ENCODE results near the gene IL1RL2. TPM values are rescaled to one million over a fixed set of nuclear protein-coding genes. Genes with fewer than 3 reads are reported as not detected.

The IL1RL2 gene
- total RNA-seq, 2 donors from 2014 or later, result 0.75 TPM; not detected in 1

DNA sequence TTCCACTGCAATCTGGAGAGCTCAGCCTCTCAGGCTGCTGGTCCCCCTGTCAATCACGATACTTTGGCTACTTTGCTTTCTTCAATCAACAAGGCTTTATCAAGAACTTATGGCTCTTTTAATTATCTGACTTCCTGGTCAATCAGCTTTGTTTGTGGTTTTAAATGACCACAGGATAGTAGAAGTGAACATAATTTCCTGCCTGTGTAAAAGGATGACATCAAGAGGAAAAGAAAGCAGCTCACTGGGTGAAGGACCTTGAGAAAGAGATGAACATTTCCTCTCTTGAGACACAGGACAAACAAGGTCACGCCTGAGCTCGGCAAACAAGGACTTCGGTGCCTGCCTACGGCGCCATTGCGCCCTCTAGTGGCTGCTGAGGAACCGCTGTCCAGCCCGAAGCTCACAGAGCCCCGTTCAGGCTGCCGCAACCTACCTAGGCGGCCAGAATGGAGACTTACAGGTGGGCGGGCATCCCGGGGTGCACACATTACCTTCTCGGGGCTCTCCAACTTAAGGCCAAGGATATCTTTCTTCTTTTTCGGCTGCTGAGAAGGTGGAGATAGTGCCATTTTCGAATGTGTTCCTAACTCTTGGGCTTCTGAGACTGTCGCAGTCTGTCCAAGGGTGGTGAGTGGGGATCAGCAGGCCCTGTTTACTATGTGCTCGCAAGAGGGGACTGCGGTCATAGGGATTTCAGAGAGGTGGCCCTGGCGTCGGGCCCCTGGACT, 54.0 kb downstream of the IL1RL2 start:
- DNase-seq (ENCODE audit: low spot score in 2 of 2) (peak; percentile 88 to 92), ATAC-seq (peak; percentile 78 to 95)
- Mint-ChIP-seq H3K9me3 (peaks cover 3 to 10% of the 10 kb centered on the region in 2 donors), H3K36me3 (peaks cover 4 to 11% of the 10 kb centered on the region in 2 donors), H3K27ac (peak overlapping the region in 1 of 2 donors; percentile 84)

DNA sequence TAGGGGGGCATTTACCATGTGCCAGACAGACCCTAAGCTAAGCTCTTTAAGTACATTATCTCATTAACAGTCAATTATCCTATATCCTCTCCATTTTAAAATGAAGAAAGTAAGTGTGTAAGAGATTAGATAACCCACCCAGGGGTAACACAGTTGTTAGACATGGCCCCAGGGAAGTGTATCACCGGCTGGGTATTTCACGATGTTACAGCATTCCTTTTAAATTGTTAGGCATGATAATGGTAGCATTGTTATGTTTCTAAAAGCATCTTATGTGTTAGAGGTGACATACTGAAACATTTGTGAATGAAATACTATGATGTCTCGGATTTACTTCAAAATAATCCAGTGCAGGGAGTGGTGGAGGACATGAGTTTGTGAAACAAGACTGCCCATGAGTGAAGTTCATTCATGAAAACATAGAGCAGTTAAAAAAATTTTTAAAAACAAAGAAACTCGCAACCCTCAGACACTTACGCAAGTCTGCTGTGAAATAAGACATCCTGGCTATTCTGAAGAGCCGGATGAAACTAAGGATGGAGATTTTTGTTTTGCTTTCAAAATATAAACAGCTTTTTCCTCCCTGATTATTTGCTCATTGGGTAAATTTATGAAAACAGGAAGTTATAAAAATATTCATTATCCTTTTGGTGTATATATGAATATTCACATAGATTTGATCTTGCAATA, 54.9 kb downstream of the IL1RL2 start:
- Mint-ChIP-seq H3K9me3 (peaks cover 3 to 10% of the 10 kb centered on the region in 2 donors), H3K27ac (no peak overlapping the region), H3K36me3 (peaks cover 4 to 11% of the 10 kb centered on the region in 2 donors)
- DNase-seq (ENCODE audit: low spot score in 2 of 2) (no peak), ATAC-seq (no peak)

DNA sequence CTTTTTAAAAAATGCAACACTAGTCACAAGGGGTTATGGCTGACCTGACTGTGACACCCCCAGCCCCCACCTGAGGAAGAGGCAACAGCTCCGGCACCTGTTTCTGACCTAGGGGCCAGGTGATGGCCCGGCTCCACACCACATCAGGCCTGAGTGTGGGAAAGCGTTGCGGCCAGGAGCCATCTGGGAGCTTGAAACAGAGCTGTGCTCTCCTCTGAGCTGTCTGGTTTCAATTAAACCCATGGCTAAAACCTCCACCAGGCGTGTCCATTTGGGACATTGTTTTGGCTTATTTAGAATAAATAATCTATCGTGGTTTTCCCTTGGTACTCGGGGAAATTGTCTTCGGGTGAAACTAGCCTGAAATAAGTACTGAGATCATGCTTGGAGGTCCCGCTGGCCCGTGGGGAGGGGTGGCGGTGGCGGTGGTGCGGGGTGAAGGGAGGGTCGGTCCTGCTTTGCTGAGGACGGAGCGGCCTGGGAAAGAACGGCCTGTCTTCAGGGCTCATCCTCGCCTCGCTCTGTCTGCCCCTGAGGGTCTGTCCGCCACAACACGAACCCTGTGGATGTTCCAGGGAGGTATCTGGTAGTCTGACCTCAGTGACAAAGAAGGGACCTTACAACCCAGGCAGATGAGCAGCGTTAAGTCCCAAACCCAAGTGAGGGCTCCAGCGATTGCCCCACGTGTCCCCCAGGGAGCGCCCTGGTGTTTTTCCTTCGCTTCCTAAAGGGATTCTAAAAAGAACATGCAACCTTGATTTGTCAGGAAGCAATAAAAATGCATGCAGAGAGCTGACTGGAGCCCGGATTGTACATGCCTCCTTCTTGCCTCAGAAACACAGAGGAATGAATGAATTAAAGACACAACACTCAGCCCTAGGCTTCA, 58.7 kb downstream of the IL1RL2 start:
- H3K27ac Mint-ChIP-seq, result no peak overlapping the region
- no peak for DNase-seq (ENCODE audit: low spot score in 2 of 2)
- ATAC-seq, result no peak
- H3K36me3 Mint-ChIP-seq, result peaks cover 0 to 4% of the 10 kb centered on the region in 2 donors
- H3K9me3 Mint-ChIP-seq, result no peaks in the 10 kb centered on the region

- H3K27ac Mint-ChIP-seq, result peak overlapping the region in 1 of 2 donors; percentile 91
- peaks cover 0 to 6% of the 10 kb centered on the region in 2 donors for H3K36me3 Mint-ChIP-seq
- ATAC-seq (no peak), DNase-seq (ENCODE audit: low spot score in 2 of 2) (no peak)
- H3K9me3 Mint-ChIP-seq, result no peaks in the 10 kb centered on the region
Measured at GRCh38 chr2:102250278-102250821, 63.5 kb downstream of the IL1RL2 start.

GRCh38 chr2:102251042-102251848, 64.4 kb downstream of the IL1RL2 start:
- peaks cover 0 to 8% of the 10 kb centered on the region in 2 donors for H3K36me3 Mint-ChIP-seq
- ATAC-seq, result peak; percentile 38 to 72
- H3K9me3 Mint-ChIP-seq, result peaks cover 0 to 1% of the 10 kb centered on the region in 2 donors

GRCh38 chr2:102251849-102252203, 65.0 kb downstream of the IL1RL2 start:
- DNase-seq (ENCODE audit: low spot score in 2 of 2) (no peak), ATAC-seq (no peak)
- Mint-ChIP-seq H3K9me3 (peaks cover 0 to 4% of the 10 kb centered on the region in 2 donors), H3K27ac (peak overlapping the region; percentile 77 to 92), H3K36me3 (peaks cover 0 to 12% of the 10 kb centered on the region in 2 donors)

More at GRCh38 chr2:102251042-102251848, 64.4 kb downstream of the IL1RL2 start:
- peak in 1 of 2 donors; percentile 69 for DNase-seq (ENCODE audit: low spot score in 2 of 2)
- peak overlapping the region; percentile 84 to 91 for H3K27ac Mint-ChIP-seq

- peaks cover 0 to 12% of the 10 kb centered on the region in 2 donors for H3K36me3 Mint-ChIP-seq
- DNase-seq (ENCODE audit: low spot score in 2 of 2) (no peak), ATAC-seq (no peak)
- H3K27ac Mint-ChIP-seq, result peak overlapping the region; percentile 77 to 92
- H3K9me3 Mint-ChIP-seq, result peaks cover 0 to 4% of the 10 kb centered on the region in 2 donors
Measured at GRCh38 chr2:102252236-102252635, 65.4 kb downstream of the IL1RL2 start.

- peak overlapping the region; percentile 77 to 92 for H3K27ac Mint-ChIP-seq
- DNase-seq (ENCODE audit: low spot score in 2 of 2) (peak in 1 of 2 donors; percentile 38), ATAC-seq (peak; percentile 43 to 85)
- H3K36me3 Mint-ChIP-seq, result peaks cover 0 to 22% of the 10 kb centered on the region in 2 donors
- peaks cover 0 to 4% of the 10 kb centered on the region in 2 donors for H3K9me3 Mint-ChIP-seq
Measured at GRCh38 chr2:102253140-102253752, 66.4 kb downstream of the IL1RL2 start.

DNA sequence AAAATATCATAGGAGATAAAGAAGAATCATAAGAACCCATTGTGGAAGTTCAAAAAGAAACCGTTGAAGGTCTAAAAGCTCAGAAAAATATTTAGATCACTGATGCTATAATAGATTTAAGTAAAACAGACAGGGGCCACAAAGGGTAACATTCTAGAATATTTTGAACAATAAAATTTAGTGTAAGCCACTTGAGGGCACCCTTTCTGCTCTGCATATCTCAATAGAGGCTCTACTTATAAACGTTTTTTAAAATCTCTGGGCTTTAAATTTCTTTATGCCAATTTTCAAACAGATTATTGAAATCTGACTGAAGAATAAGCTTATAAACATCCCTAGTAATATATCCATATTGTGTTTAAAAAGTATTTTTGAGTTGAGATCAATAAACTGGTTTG, 66.9 kb downstream of the IL1RL2 start:
- ATAC-seq (no peak), DNase-seq (ENCODE audit: low spot score in 2 of 2) (no peak)
- Mint-ChIP-seq H3K9me3 (peaks cover 0 to 8% of the 10 kb centered on the region in 2 donors), H3K27ac (peak overlapping the region; percentile 77 to 92), H3K36me3 (peaks cover 0 to 26% of the 10 kb centered on the region in 2 donors)

- no peak for DNase-seq (ENCODE audit: low spot score in 2 of 2)
- no peak for ATAC-seq
- peaks cover 0 to 8% of the 10 kb centered on the region in 2 donors for H3K9me3 Mint-ChIP-seq
- H3K27ac Mint-ChIP-seq, result peak overlapping the region; percentile 92 to 99
- peaks cover 0 to 35% of the 10 kb centered on the region in 2 donors for H3K36me3 Mint-ChIP-seq
Measured at GRCh38 chr2:102256276-102256675, 69.5 kb downstream of the IL1RL2 start.

DNA sequence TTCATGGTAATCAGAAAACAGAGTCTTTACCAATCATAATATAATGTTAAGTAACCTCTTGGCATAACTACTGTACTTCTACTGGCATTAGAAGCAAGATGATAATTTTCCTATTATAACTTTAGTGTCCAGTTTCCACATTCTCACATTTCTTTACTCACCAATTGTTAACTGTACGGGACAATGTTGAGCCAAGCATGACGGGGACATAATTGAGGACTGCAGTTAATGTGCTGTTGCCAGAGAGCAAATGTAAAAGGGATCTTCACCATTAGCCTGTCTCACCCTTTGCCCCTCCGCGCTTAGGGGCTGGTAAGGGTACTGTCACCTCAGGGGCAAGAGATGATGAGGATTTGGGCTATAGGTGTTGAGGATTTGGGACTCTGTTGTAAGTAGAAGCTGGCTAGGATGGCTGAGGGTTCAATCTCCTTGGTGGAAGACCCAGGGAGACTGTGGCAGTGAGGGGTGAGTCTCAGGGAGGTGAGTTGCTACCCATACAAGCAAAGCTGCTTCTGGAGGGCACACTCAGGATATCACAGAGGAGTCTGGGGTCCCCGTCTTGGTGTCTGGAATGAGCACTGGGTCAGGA, 70.1 kb downstream of the IL1RL2 start:
- peaks cover 0 to 8% of the 10 kb centered on the region in 2 donors for H3K9me3 Mint-ChIP-seq
- ATAC-seq, result no peak
- H3K36me3 Mint-ChIP-seq, result peaks cover 0 to 35% of the 10 kb centered on the region in 2 donors
- H3K27ac Mint-ChIP-seq, result peak overlapping the region; percentile 92 to 99
- DNase-seq (ENCODE audit: low spot score in 2 of 2), result no peak

DNA sequence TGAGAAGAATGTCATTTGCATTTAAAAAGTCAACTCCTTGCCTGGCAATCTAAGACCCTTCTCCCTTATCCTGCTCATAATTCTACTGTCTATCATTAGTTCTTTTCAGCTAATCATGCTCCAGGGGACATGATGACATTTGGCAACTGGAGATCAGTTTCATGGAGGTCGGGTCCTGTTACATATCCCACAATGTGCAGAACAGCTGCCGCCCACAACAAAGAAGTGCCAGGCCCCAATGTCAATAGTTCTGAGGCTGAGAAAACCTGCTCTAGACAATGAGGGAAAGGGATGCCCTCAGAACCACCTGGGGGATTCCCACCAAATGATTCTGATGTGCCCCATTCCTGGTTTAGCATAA, 71.2 kb downstream of the IL1RL2 start:
- ATAC-seq (peak in 1 of 2 donors; percentile 39), DNase-seq (ENCODE audit: low spot score in 2 of 2) (no peak)
- H3K9me3 Mint-ChIP-seq, result peaks cover 0 to 8% of the 10 kb centered on the region in 2 donors
- peaks cover 0 to 29% of the 10 kb centered on the region in 2 donors for H3K36me3 Mint-ChIP-seq
- H3K27ac Mint-ChIP-seq, result peak overlapping the region; percentile 92 to 99

GRCh38 chr2:102258386-102259074, 71.7 kb downstream of the IL1RL2 start:
- Mint-ChIP-seq H3K9me3 (peaks cover 0 to 9% of the 10 kb centered on the region in 2 donors), H3K36me3 (peaks cover 0 to 31% of the 10 kb centered on the region in 2 donors), H3K27ac (peak overlapping the region; percentile 92 to 99)
- ATAC-seq (peak; percentile 97), DNase-seq (ENCODE audit: low spot score in 2 of 2) (peak in 1 of 2 donors; percentile 45)

- DNase-seq (ENCODE audit: low spot score in 2 of 2), result no peak
- Mint-ChIP-seq H3K36me3 (peaks cover 0 to 29% of the 10 kb centered on the region in 2 donors), H3K9me3 (peaks cover 0 to 11% of the 10 kb centered on the region in 2 donors), H3K27ac (no peak overlapping the region)
- ATAC-seq, result no peak
Measured at GRCh38 chr2:102261467-102262135, 74.8 kb downstream of the IL1RL2 start.

Measured in activated naive CD4-positive, alpha-beta T cell treated with anti-CD3 and anti-CD28 coated beads, Interleukin-2, amount 50 U/mL, for 72 hours (primary cell).